HG03439 (cell line): ENCODE measurements around the gene OR8K3.

ENCODE experiments used
- ATAC-seq: cut with Tn5 transposase; IDR thresholded peaks from one replicate; pipeline ENCODE4 v1.9.1; 2021; ENCODE audit warnings: mild to moderate bottlenecking, moderate library complexity; ENCODE audit not compliant: unreplicated experiment

OR8K3 gene

DNA sequence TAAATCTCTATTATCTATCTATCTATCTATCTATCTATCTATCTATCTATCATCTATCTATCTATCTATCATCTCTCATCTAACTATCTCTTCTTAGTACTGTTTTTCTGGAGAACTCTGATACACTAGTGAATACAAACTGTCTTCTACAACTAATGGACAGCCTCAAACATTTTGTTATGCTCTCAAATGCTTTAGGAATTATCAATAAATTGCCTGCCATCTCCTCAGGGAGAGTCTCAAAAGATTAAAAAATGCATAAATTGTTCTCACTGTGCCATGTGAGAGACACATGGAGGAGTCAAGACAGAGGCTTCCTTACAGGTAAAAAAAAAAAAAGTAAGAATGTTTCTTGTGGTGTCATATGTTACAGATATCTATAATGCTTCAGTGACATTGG is at the start of gene OR8K3:
Gene OR8K3 (plus strand): TSS at position 301 of the 400 bp plus-strand sequence. CDS start 3,163 bp downstream, outside the sequence.
- ATAC-seq, result no peak

DNA sequence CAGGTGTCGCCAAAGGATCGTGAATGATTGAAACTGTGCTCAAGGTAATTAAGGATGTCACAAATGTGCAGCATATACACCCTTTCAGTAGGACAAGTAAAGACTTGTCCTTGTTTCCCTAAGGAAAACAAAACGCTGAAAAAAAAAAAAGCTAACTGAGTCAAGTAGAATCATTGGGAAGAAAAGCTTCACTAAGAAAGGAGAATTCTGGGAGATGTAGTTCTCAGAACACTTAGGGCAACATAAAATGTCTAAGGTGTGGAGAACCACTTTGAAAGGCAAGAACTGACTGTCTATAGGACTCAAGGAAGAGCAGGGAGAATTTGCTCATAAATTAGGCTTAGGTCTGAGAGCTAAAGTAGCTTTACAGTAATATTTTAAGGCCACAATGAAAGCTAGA is 43.9 kb upstream of the OR8K3 start:
- ATAC-seq, result no peak

DNA sequence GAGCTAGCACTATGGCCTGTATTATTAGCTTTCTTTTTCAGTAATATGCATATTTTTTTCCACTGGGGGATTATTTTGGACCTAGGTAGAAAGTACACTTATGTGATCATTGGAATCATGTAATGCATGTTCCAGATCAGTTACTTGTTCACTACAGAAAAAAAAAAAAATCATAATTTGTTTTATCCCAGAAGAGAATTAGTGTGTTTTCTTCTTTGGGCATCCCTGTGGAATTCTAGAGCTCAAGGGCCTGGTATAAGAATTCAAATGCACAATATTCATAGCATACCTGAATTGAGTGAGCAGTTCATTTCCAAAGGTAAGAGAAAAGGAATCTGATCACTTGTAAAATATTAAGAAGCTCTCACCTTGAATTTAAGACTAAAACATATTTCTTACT is 41.1 kb upstream of the OR8K3 start, which contains the start of gene OR5T1:
Gene OR5T1 (plus strand): TSS at position 301 of the 400 bp plus-strand sequence. CDS start 1,485 bp downstream, outside the sequence.
- ATAC-seq, result no peak

DNA sequence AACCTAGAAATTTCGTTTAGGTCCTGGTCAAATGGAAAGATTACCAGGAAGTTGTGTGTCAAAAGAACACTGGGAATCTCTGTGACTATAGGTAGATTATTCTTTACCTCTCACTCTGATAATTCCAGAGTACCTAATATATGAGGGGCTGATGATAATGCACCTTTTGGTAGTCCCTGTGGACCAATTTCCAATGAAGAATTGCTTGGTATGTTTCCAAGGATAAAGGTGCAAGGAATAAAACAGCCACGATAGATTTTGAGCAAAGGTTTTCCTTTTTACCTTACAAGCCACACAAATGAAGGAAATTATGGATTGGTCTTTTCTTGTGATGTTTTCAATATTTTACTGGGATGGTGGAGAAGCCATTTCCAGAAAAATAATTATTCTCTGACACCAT is 22.8 kb upstream of the OR8K3 start, which contains the start of gene OR8H1:
Gene OR8H1 (minus strand): TSS at position 101 of the 400 bp plus-strand sequence. CDS start 1,192 bp downstream, outside the sequence.
- no peak for ATAC-seq

DNA sequence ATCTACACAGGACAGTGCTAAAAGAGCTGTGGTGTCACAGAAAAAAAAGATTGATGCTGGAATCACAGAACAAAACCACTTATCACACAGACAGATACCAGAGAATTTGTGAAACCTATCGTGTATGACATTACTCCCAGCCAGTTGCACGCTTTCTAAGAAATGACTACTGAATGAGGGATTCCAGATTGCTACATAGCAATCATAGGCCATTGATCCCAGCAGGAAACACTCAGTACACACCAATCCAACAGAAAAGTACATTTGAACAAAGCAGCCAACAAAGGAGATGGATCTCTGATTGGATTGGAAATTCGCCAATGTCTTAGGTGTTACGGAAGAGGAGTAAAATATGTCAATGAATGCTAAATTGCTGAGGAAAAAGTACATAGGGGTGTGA is 18.0 kb upstream of the OR8K3 start:
- ATAC-seq, result no peak

DNA sequence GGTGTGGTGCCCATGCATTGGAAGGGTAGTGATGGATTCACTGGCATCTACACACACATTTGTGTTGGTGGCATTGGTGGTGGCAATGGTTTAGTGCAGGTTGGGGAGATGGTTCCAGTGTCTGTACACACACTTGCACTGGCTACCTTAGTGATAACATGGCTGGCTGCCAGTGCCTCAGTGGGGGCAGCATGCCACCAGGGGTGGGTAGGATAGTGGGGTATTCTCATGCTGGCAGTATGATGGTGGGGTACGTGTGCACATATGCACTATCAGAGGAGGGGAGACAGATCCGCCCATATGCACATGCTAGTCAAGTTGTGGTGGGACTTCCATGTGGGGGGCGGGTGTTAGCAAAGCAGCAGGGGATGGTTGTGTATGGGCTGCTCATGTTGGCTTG is 7.1 kb upstream of the OR8K3 start:
- ATAC-seq, result no peak

DNA sequence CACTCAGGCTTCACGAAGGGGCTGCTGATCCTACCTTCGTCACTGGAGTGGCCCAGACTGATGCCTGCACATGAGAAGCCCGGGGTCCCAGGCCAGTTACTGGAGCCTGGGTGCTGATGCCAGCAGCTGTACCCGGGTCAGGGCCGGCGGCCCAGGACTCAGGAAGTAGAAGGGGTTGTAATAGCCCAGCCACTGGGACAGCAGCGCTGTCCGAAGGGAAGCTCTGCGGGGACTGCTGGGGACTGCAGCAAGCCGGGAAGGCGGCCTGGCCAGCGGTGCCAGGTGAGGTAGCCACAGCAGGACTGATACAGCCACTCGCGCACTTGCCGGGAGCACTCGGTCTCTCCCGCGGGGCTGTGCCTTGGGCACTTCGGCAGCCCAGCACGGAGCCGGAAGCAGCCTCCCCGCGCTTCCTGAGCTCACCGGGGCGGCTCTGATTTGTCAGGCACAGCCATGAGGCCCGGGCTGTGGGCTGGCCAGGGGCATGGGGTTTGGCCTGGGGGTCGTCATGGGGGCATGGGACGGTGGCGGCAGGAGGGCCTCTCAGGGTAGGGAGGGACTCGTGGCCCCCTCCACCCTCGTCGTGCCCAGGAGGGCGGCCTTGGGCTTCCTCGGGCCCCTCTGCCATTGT is 17.0 kb downstream of the OR8K3 start:
- ATAC-seq, result no peak

DNA sequence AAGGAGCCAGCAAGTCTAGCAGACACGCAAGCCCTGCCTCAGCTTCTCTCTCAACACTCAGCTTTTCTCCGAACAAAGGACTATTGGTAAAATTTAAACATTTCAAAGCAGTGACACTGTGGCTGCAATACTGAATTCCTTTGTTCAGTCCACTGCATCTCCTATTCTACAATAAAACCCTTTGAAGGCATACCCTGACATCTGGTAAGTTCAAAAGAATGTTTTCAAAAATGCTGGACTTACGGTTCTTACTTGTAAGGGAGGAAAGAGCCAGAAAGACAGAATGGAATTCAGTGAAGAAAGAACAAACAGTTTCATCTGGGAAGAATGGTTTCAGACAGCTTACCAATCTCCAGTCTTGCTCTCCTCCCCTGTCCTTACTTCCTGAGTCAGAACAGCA is 18.2 kb downstream of the OR8K3 start:
- ATAC-seq, result no peak

DNA sequence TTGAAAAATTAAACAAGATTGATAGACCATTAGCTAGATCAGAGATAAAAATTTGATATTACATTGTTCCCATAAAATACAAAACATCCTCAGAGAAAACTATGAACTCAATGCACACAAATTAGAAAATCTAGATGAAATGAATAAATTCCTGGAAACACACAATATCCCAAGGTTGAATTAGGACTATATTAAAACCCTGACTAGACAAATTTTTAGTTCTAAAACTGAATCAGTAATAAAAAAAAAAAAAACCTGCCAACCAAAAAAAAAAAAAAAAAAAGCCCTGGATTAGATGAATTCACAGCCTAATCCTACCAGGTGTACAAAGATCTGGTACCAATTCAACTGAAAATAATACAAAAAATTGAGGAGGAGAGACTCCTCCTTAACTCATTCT is 25.3 kb downstream of the OR8K3 start:
- ATAC-seq, result no peak

DNA sequence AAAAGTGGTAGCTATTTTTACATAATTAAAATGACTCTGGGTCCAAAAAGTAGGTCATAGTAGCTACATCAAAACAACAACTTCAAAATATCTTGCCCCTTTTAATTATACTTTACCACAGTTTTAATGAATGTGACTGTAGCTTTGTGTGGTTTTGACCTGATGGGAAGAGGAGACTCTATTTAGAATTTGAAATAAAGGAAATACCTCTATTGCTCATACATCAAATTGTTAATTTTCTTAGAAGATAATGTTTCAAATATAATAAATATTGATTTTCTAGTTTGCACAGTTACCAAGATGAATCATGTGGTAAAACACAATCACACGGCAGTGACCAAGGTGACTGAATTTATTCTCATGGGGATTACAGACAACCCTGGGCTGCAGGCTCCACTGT is 30.8 kb downstream of the OR8K3 start, which contains the start of gene OR8K1:
Gene OR8K1 (plus strand): TSS at position 301 of the 400 bp plus-strand sequence. CDS start 0 bp downstream, at position 301.
- no peak for ATAC-seq

DNA sequence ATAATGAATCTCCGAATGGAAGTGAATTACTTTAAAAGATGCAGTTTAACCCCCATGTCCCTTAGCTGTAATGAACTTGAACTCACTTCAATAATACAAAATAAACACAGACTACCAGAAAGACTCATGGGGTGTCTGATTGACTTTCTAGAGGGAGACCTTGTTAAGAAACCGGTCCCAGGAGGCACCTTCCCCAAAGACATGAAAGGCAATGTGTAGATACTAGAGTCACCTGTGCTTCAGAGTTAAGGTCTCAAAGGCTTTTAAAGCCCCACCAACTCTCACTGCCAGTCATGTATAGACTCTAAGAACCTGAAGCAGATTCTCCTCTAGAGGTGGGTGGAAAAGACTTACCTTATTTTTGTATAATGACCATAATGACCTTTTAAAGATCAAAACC is 39.0 kb downstream of the OR8K3 start, which contains the start of gene OR8J1:
Gene OR8J1 (plus strand): TSS at position 301 of the 400 bp plus-strand sequence. CDS start 5,956 bp downstream, outside the sequence.
- ATAC-seq, result no peak
